Neural cell (in vitro differentiated cells): Measurements from ENCODE around the gene IQCK. TPM values are rescaled to one million over a fixed set of nuclear protein-coding genes. Genes with fewer than 3 reads are reported as not detected.

Source experiments
- H2AFZ ChIP-seq: fragments of 200-600, 300-800 bp; sonication (generic), shearing (Covaris generic); 2 replicates; pipeline ENCODE4 v1.6.0; 2014; ENCODE audit warnings: low read depth, mild to moderate bottlenecking, antibody characterized with exemption, low read length, moderate library complexity
- H3F3A ChIP-seq: fragments of 200-600 bp; shearing (Covaris generic); 2 replicates; pipeline ENCODE4 v1.6.1; 2016; ENCODE audit warnings: mild to moderate bottlenecking, moderate library complexity, mixed read lengths, antibody characterized with exemption, low read length; ENCODE audit not compliant: insufficient read depth, poor library complexity, severe bottlenecking
- H3K27ac ChIP-seq: fragments of 200-600, 300-800 bp; sonication (generic), shearing (Covaris generic); 2 replicates; pipeline ENCODE4 v1.5.1; 2014; ENCODE audit warnings: mild to moderate bottlenecking, low read length, moderate library complexity
- H3K27me3 ChIP-seq: fragments of 300-800, 200-600 bp; sonication (generic), shearing (Covaris generic); 2 replicates; pipeline ENCODE4 v1.6.0; 2014; ENCODE audit warnings: mild to moderate bottlenecking, low read depth, low read length, moderate library complexity; ENCODE audit not compliant: insufficient read depth
- H3K36me3 ChIP-seq: fragments of 300-800, 200-600 bp; sonication (generic), shearing (Covaris generic); 2 replicates; pipeline ENCODE4 v1.5.1; 2014; ENCODE audit warnings: mild to moderate bottlenecking, antibody characterized with exemption, low read length, moderate library complexity; ENCODE audit not compliant: insufficient read depth
- H3K4me2 ChIP-seq: fragments of 300-800, 200-600 bp; sonication (generic), shearing (Covaris generic); 2 replicates; pipeline ENCODE4 v1.6.0; 2014; ENCODE audit warnings: mild to moderate bottlenecking, low read length
- H3K4me3 ChIP-seq: fragments of 300-800, 200-600 bp; sonication (generic), shearing (Covaris generic); 2 replicates; pipeline ENCODE4 v1.5.1; 2014; ENCODE audit warnings: mild to moderate bottlenecking, low read length, moderate library complexity
- H3K79me2 ChIP-seq: fragments of 200-600 bp; shearing (Covaris generic); replicated peaks from 2 replicates; pipeline ENCODE4 v1.6.0; 2014; ENCODE audit warnings: mild to moderate bottlenecking, low read length, moderate library complexity; ENCODE audit not compliant: insufficient read depth
- H3K9ac ChIP-seq: fragments of 300-800, 200-600 bp; sonication (generic), shearing (Covaris generic); 2 replicates; pipeline ENCODE4 v1.6.1; 2016; ENCODE audit warnings: mild to moderate bottlenecking, low read length, mixed read lengths
- H3K9me2 ChIP-seq: fragments of 200-600 bp; shearing (Covaris generic); 2 replicates; pipeline ENCODE4 v1.6.1; 2016; ENCODE audit warnings: mild to moderate bottlenecking, low read length, mixed read lengths; ENCODE audit not compliant: insufficient read depth
- H3K9me3 ChIP-seq: fragments of 200-600, 300-800 bp; sonication (generic), shearing (Covaris generic); 2 replicates; pipeline ENCODE4 v1.6.1; 2016; ENCODE audit warnings: mild to moderate bottlenecking, mixed run types, low read length, moderate library complexity, mixed read lengths
- H4K20me1 ChIP-seq: fragments of 200-600 bp; shearing (Covaris generic); 2 replicates; pipeline ENCODE4 v1.6.1; 2016; ENCODE audit warnings: mild to moderate bottlenecking, mixed run types; ENCODE audit not compliant: insufficient read depth
- CTCF ChIP-seq: fragments of 450-650 bp; IDR thresholded peaks from 2 replicates; pipeline ENCODE4 v1.5.1; 2014; ENCODE audit warnings: antibody characterized with exemption, mild to moderate bottlenecking, moderate library complexity; ENCODE audit not compliant: poor library complexity, severe bottlenecking
- EP300 ChIP-seq: fragments of 450-650 bp; conservative IDR thresholded peaks from 2 replicates; pipeline ENCODE4 v1.6.1; 2014; ENCODE audit warnings: antibody characterized with exemption, mild to moderate bottlenecking, moderate library complexity; ENCODE audit not compliant: poor library complexity, severe bottlenecking
- EZH2 ChIP-seq: fragments of 200-600, 300-800 bp; shearing (Covaris generic), sonication (generic); IDR thresholded peaks from 2 replicates; pipeline ENCODE4 v1.6.1; 2014; ENCODE audit warnings: antibody characterized with exemption, low read length, borderline replicate concordance, mild to moderate bottlenecking; ENCODE audit not compliant: insufficient read depth, poor library complexity, severe bottlenecking
- MXI1 ChIP-seq: fragments of 450-650 bp; conservative IDR thresholded peaks from 2 replicates; pipeline ENCODE4 v1.6.1; 2014; ENCODE audit warnings: antibody characterized with exemption, mild to moderate bottlenecking; ENCODE audit not compliant: poor library complexity, severe bottlenecking
- POLR2AphosphoS5 ChIP-seq: IDR thresholded peaks from 2 replicates; pipeline ENCODE4 v1.6.1; 2012
- RAD21 ChIP-seq: fragments of 450-650 bp; conservative IDR thresholded peaks from 2 replicates; pipeline ENCODE4 v1.6.1; 2014; ENCODE audit warnings: antibody characterized with exemption, mild to moderate bottlenecking, moderate library complexity
- REST ChIP-seq: IDR thresholded peaks from 2 replicates; pipeline ENCODE4 v1.6.1; 2012; ENCODE audit warnings: borderline replicate concordance
- SMC3 ChIP-seq: fragments of 450-650 bp; conservative IDR thresholded peaks from 2 replicates; pipeline ENCODE4 v1.6.1; 2014; ENCODE audit warnings: antibody characterized with exemption, mild to moderate bottlenecking, moderate library complexity; ENCODE audit not compliant: poor library complexity
- TAF1 ChIP-seq: IDR thresholded peaks from 2 replicates; pipeline ENCODE4 v1.6.1; 2012; ENCODE audit warnings: low read depth
- polyA plus RNA-seq: library from polyadenylated mRNA; depleted of rRNA; stranded (reverse); fragments of >200 nt; gene quantifications from 2 replicates; pipeline ENCODE4 v1.2.3, GENCODE V29; 2014

The IQCK gene
- polyA plus RNA-seq, 1 donor from 2014 or later: 10.2 TPM

GRCh38 chr16:19694989-19695388 lies 23.1 kb upstream of the IQCK start:
- H4K20me1 ChIP-seq: no peaks in the 10 kb centered on the region
- no peak overlapping the region for H3K4me3 ChIP-seq
- no peaks in the 10 kb centered on the region for H3F3A ChIP-seq
- no peak for TF ChIP-seq CTCF
- TF ChIP-seq EP300: no peak
- no peak for TF ChIP-seq TAF1
- TF ChIP-seq EZH2: no peak
- no peak for TF ChIP-seq SMC3
- TF ChIP-seq RAD21: no peak
- no peak for TF ChIP-seq REST
- no peak for TF ChIP-seq POLR2AphosphoS5
- TF ChIP-seq MXI1: no peak
- H2AFZ ChIP-seq: no peak overlapping the region
- H3K9ac ChIP-seq: no peak overlapping the region
- H3K4me2 ChIP-seq: no peak overlapping the region
- no peak overlapping the region for H3K27ac ChIP-seq
- no peaks in the 10 kb centered on the region for H3K27me3 ChIP-seq
- no peaks in the 10 kb centered on the region for H3K79me2 ChIP-seq
- no peaks in the 10 kb centered on the region for H3K36me3 ChIP-seq
- H3K9me2 ChIP-seq: no peaks in the 10 kb centered on the region
- H3K9me3 ChIP-seq: no peaks in the 10 kb centered on the region

- H2AFZ ChIP-seq: no peak overlapping the region
- no peaks in the 10 kb centered on the region for H3K36me3 ChIP-seq
- no peak overlapping the region for H3K9ac ChIP-seq
- TF ChIP-seq CTCF: no peak
- TF ChIP-seq EZH2: no peak
- TF ChIP-seq MXI1: no peak
- TF ChIP-seq SMC3: no peak
- no peaks in the 10 kb centered on the region for H3F3A ChIP-seq
- no peak overlapping the region for H3K4me2 ChIP-seq
- no peaks in the 10 kb centered on the region for H4K20me1 ChIP-seq
- no peaks in the 10 kb centered on the region for H3K27me3 ChIP-seq
- H3K27ac ChIP-seq: no peak overlapping the region
- H3K4me3 ChIP-seq: no peak overlapping the region
- no peaks in the 10 kb centered on the region for H3K9me3 ChIP-seq
- H3K79me2 ChIP-seq: no peaks in the 10 kb centered on the region
- H3K9me2 ChIP-seq: no peaks in the 10 kb centered on the region
Measured at GRCh38 chr16:19696328-19696727, 21.7 kb upstream of the IQCK start.
